NT2/D1 (cell line): ENCODE measurements around the gene CLCN7.

Experiments used
- YY1 ChIP-seq: IDR thresholded peaks from 2 replicates; pipeline ENCODE4 v1.6.1; 2011; ENCODE audit not compliant: insufficient read length, insufficient read depth
- ZNF274 ChIP-seq: IDR thresholded peaks from 2 replicates; pipeline ENCODE4 v1.6.1; 2011; ENCODE audit warnings: mild to moderate bottlenecking, low read depth, low read length

GRCh38 chr16:1450218-1450617, 24.6 kb downstream of the CLCN7 start:
- TF ChIP-seq YY1, result no peak
- TF ChIP-seq ZNF274, result no peak
